Natural killer cell (primary cell): ENCODE measurements around the gene TICAM2. TPM values are rescaled to one million over a fixed set of nuclear protein-coding genes. Genes with fewer than 3 reads are reported as not detected.

ENCODE experiments used
- ATAC-seq, 3 donors: fragments of 150-1000 bp in 2 of 3; fragments of 200-7000 bp in 1 of 3; cut with Tn5 transposase; 1 replicate in 1 of 3; 2 replicates in 2 of 3; pipeline ENCODE4 v1.10.0; 2021; ENCODE audit warnings: mild to moderate bottlenecking in 2 of 3, moderate library complexity in 2 of 3
- DNase-seq, 2 donors: peaks; one replicate each; pipeline versions ENCODE4 v3.0.0 to v3.0.0-alpha.2; 2013 to 2021; ENCODE audit warnings: mixed read lengths in 1 of 2
- H3K27ac ChIP-seq: one replicate; pipeline ENCODE4 v1.5.1; 2013; ENCODE audit warnings: mild to moderate bottlenecking, low read length
- H3K27me3 ChIP-seq: one replicate; pipeline ENCODE4 v1.6.1; 2013; ENCODE audit warnings: low read length; ENCODE audit not compliant: control insufficient read depth, insufficient read depth
- H3K36me3 ChIP-seq: one replicate; pipeline ENCODE4 v1.6.1; 2013; ENCODE audit warnings: low read length; ENCODE audit not compliant: control insufficient read depth, insufficient read depth
- H3K4me1 ChIP-seq: one replicate; pipeline ENCODE4 v1.6.1; 2013; ENCODE audit warnings: low read length; ENCODE audit not compliant: control insufficient read depth, insufficient read depth
- H3K4me3 ChIP-seq: one replicate; pipeline ENCODE4 v1.5.1; 2013; ENCODE audit warnings: low read length
- H3K9me3 ChIP-seq: one replicate; pipeline ENCODE4 v1.6.1; 2013; ENCODE audit warnings: low read length; ENCODE audit not compliant: control insufficient read depth, insufficient read depth
- H3K27ac Mint-ChIP-seq, 2 donors: one replicate each; pipeline ENCODE4 v1.8.0; 2022; ENCODE audit warnings: mild to moderate bottlenecking in 2 of 2, mixed read lengths in 2 of 2, moderate library complexity in 1 of 2
- H3K27me3 Mint-ChIP-seq, 2 donors: one replicate each; pipeline ENCODE4 v1.8.0; 2022; ENCODE audit warnings: low read depth in 2 of 2, mixed read lengths in 2 of 2
- H3K36me3 Mint-ChIP-seq: one replicate; pipeline ENCODE4 v1.8.0; 2022; ENCODE audit warnings: mixed read lengths
- H3K4me1 Mint-ChIP-seq, 2 donors: one replicate each; pipeline ENCODE4 v1.8.0; 2022; ENCODE audit warnings: mixed read lengths in 2 of 2
- H3K4me3 Mint-ChIP-seq: one replicate; pipeline ENCODE4 v1.8.0; 2022; ENCODE audit warnings: mild to moderate bottlenecking, moderate library complexity, mixed read lengths
- H3K9me3 Mint-ChIP-seq, 2 donors: one replicate each; pipeline ENCODE4 v1.8.0; 2022; ENCODE audit warnings: mixed read lengths in 2 of 2
- WGBS: methylation state at CpG from one replicate; pipeline ENCODE4 v1.1.7; 2013; ENCODE audit warnings: missing lambda C conversion rate; ENCODE audit not compliant: insufficient coverage; 5-methylcytosine and 5-hydroxymethylcytosine counted together
- intact Hi-C: fragments of 100-400 bp; cut with micrococcal nuclease; formaldehyde crosslinking; loops from one replicate; pipeline ENCODE4 v1.14.2; 2022
- total RNA-seq, 4 donors: library from RNA; stranded (reverse); fragments of 120-200 nt in 1 of 4; gene quantifications; one replicate each; pipeline versions ENCODE4 v1.2.3 to v1.2.4, GENCODE V29; 2013 to 2022
- TF ChIP-seq, protein P1 (sequence below): fragments of 200-600 bp; IDR thresholded peaks from one replicate; pipeline ENCODE4 v1.8.0; 2022; ENCODE audit warnings: antibody characterized with exemption

The TICAM2 gene
- total RNA-seq, 3 donors from 2014 or later (not counting 1 experiment from before 2014, with no cell fraction given), result 0.61 to 1.4 (median 1.3) TPM

DNA sequence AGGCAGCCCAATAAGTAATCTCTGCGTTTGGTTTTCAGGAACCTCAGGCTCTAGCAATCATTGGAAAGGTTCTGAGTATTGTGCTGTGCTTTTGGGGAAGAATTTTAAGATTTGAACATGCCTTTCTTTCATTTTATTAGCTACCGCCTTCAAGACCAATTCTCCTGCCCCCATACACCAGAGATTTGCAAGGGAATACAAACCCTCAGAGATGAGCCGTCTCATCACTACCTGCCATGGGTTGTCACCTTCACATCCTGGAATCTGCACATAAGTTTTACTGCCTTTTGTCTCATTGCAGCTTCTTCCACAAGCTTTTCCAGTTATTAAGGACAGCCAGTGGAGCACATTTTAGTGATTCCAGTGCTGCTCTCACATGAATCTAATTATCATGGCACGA is 35.2 kb upstream of the TICAM2 start:
- WGBS, result 82% methylated on average over 4 of the region's 4 CpGs
- H3K36me3 Mint-ChIP-seq, result no peaks in the 10 kb centered on the region

DNA sequence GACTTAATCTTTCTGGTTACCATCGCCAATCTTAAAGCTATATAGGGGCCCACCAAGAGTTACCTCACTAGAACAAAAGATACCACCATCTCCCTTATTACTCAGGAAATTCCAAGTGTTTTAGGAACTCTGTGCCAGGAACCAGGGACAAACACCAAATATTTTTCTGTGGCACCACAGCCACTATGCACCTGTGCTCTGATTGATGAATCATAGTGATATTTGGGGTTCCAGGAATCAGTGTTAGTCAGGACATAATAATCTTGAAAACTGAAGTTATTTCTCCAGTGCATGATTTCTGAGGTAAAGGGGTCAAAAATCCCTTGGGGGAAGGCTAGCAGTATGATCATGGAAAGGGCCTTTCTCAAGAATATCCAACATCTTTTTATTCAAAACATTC is 33.7 kb upstream of the TICAM2 start:
- H3K36me3 Mint-ChIP-seq, result no peaks in the 10 kb centered on the region
- DNase-seq (no peak), ATAC-seq (no peak)
- peaks cover 6 to 8% of the 10 kb centered on the region in 2 donors for H3K4me1 Mint-ChIP-seq
- Histone ChIP-seq H3K27me3 (no peaks in the 10 kb centered on the region), H3K9me3 (no peaks in the 10 kb centered on the region), H3K27ac (no peak overlapping the region), H3K36me3 (no peaks in the 10 kb centered on the region), H3K4me1 (peaks cover 8% of the 10 kb centered on the region), H3K4me3 (no peak overlapping the region)
- H3K27me3 Mint-ChIP-seq, result peaks cover 0 to 25% of the 10 kb centered on the region in 2 donors
- no peaks in the 10 kb centered on the region for H3K9me3 Mint-ChIP-seq
- intact Hi-C loops, result no loop called here
- no peak overlapping the region for H3K27ac Mint-ChIP-seq
- H3K4me3 Mint-ChIP-seq, result no peak overlapping the region
- TF ChIP-seq, protein P1, sequence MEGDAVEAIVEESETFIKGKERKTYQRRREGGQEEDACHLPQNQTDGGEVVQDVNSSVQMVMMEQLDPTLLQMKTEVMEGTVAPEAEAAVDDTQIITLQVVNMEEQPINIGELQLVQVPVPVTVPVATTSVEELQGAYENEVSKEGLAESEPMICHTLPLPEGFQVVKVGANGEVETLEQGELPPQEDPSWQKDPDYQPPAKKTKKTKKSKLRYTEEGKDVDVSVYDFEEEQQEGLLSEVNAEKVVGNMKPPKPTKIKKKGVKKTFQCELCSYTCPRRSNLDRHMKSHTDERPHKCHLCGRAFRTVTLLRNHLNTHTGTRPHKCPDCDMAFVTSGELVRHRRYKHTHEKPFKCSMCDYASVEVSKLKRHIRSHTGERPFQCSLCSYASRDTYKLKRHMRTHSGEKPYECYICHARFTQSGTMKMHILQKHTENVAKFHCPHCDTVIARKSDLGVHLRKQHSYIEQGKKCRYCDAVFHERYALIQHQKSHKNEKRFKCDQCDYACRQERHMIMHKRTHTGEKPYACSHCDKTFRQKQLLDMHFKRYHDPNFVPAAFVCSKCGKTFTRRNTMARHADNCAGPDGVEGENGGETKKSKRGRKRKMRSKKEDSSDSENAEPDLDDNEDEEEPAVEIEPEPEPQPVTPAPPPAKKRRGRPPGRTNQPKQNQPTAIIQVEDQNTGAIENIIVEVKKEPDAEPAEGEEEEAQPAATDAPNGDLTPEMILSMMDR, result no peak
- 50% methylated on average over 1 of the region's 1 CpG for WGBS

More for the DNA sequence above, 35.2 kb upstream of the TICAM2 start:
- H3K9me3 ChIP-seq, result no peaks in the 10 kb centered on the region
- H3K4me1 ChIP-seq, result peaks cover 8% of the 10 kb centered on the region
- peaks cover 6 to 8% of the 10 kb centered on the region in 2 donors for H3K4me1 Mint-ChIP-seq
- intact Hi-C loops, result no loop called here
- H3K4me3 ChIP-seq, result no peak overlapping the region
- no peaks in the 10 kb centered on the region for H3K36me3 ChIP-seq
- TF ChIP-seq, protein P1, result no peak
- H3K27ac ChIP-seq, result no peak overlapping the region
- no peaks in the 10 kb centered on the region for H3K27me3 ChIP-seq
- peaks cover 0 to 25% of the 10 kb centered on the region in 2 donors for H3K27me3 Mint-ChIP-seq
- H3K4me3 Mint-ChIP-seq, result no peak overlapping the region
- no peaks in the 10 kb centered on the region for H3K9me3 Mint-ChIP-seq
- no peak for ATAC-seq
- H3K27ac Mint-ChIP-seq, result no peak overlapping the region
- DNase-seq, result no peak

DNA sequence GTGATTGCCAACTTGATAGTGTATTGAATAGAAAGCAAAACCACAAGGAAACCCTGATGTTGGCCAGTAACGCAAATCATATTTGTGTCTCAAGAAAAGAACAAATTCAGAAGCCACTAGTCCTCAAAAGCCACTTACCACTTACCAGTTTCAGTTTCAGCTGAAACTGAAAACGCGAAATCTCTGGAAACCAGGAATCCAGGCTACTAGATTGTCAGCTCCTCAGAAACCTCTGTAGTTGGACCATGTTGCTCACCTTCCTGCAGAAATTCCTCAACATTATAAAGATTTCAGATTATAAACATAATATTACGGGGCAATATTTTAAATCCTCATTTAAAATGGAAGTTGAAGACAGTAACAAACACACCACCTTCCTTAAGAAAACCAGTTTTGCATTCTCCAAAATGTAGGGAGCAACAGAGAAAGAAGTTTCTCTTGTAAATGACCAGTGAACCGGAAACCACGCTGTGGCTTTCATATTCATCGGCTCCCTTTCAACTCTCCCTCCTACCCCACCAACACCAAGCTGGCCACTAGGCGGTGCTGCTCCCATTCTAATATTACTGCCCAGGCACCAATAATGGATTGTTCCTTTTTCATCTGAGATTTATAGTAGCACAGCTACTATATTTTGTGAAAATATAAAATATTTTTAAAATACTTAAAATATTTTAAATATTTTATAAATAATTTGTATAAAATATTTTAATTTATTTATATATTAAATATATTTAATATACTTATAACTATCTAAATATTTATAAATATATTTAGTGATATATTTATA is 32.3 kb upstream of the TICAM2 start:
- no peaks in the 10 kb centered on the region for H3K27me3 ChIP-seq
- TF ChIP-seq, protein P1, result peak; percentile 99
- ATAC-seq (peak; percentile 95 to 100 (median 98)), DNase-seq (peak; percentile 75 to 89)
- Mint-ChIP-seq H3K27ac (peak overlapping the region; percentile 67 to 81), H3K9me3 (no peaks in the 10 kb centered on the region), H3K36me3 (no peaks in the 10 kb centered on the region), H3K27me3 (peaks cover 2 to 25% of the 10 kb centered on the region in 2 donors), H3K4me1 (peaks cover 0 to 8% of the 10 kb centered on the region in 2 donors), H3K4me3 (peak overlapping the region; percentile 84)
- H3K27ac ChIP-seq, result peak overlapping the region; percentile 53
- intact Hi-C loops, result loop anchor here (1.0 kb wide), 2 partner anchors 205 to 434 kb away; no protein-coding TSS in a partner anchor
- H3K36me3 ChIP-seq, result no peaks in the 10 kb centered on the region
- H3K4me3 ChIP-seq, result peak overlapping the region; percentile 32
- WGBS, result 0% methylated on average over 7 of the region's 8 CpGs
- H3K4me1 ChIP-seq, result no peaks in the 10 kb centered on the region
- no peaks in the 10 kb centered on the region for H3K9me3 ChIP-seq
